Activated CD4-positive, alpha-beta T cell treated with anti-CD3 and anti-CD28 coated beads for 48 hours (primary cell): Measurements from ENCODE around the gene RC3H1.
A peak's percentile ranks its signal among the peaks of the same experiment; 100 is the strongest.
"Not testable (repeated sequence)": the region's sequence is repeated elsewhere in the genome, so short reads cannot be mapped to it uniquely, and the experiment has no call there.

Experiments used
- DNase-seq: peaks from one replicate; pipeline ENCODE4 v3.0.0-alpha.2; 2020

RC3H1 gene

GRCh38 chr1:173930541-173930940 is 91.6 kb downstream of the RC3H1 start:
- DNase-seq, result not testable (repeated sequence)

GRCh38 chr1:173925306-173926242 is 96.6 kb downstream of the RC3H1 start:
- no peak for DNase-seq

GRCh38 chr1:173920861-173921260 is 101.3 kb downstream of the RC3H1 start:
- no peak for DNase-seq

- no peak for DNase-seq
Measured at GRCh38 chr1:173917635-173918493, 104.3 kb downstream of the RC3H1 start.

- no peak for DNase-seq
Measured at GRCh38 chr1:173917149-173917548, 105.0 kb downstream of the RC3H1 start, which contains the start of gene SERPINC1. Gene SERPINC1 (minus strand): TSS chr1:173917327. CDS start chr1:173917259, 68 bp downstream.

- no peak for DNase-seq
Measured at GRCh38 chr1:173916667-173917066, 105.5 kb downstream of the RC3H1 start.

- DNase-seq, result no peak
Measured at GRCh38 chr1:173915596-173915995, 106.6 kb downstream of the RC3H1 start.

- DNase-seq, result peak; percentile 52
Measured at GRCh38 chr1:173914366-173914871, 107.7 kb downstream of the RC3H1 start.

GRCh38 chr1:173913111-173913510 is 109.0 kb downstream of the RC3H1 start:
- DNase-seq, result no peak

GRCh38 chr1:173903827-173904531 is 118.2 kb downstream of the RC3H1 start:
- no peak for DNase-seq

- DNase-seq, result no peak
Measured at GRCh38 chr1:173900992-173901391, 121.2 kb downstream of the RC3H1 start.

- DNase-seq, result no peak
Measured at GRCh38 chr1:173900427-173900826, 121.7 kb downstream of the RC3H1 start.

- no peak for DNase-seq
Measured at GRCh38 chr1:173894189-173894588, 128.0 kb downstream of the RC3H1 start.

GRCh38 chr1:173893611-173894010 is 128.5 kb downstream of the RC3H1 start:
- no peak for DNase-seq

GRCh38 chr1:173889885-173890284 is 132.3 kb downstream of the RC3H1 start:
- DNase-seq, result no peak

GRCh38 chr1:173888749-173889148 is 133.4 kb downstream of the RC3H1 start:
- DNase-seq, result no peak

GRCh38 chr1:173887627-173888026 is 134.5 kb downstream of the RC3H1 start:
- no peak for DNase-seq

- DNase-seq, result no peak
Measured at GRCh38 chr1:173886746-173887611, 135.2 kb downstream of the RC3H1 start.

GRCh38 chr1:173884701-173885100 is 137.5 kb downstream of the RC3H1 start:
- no peak for DNase-seq
